Chondrocyte (in vitro differentiated cells): ENCODE data around the gene GREM1. TPM values are rescaled to one million over a fixed set of nuclear protein-coding genes. Genes with fewer than 3 reads are reported as not detected.

Source experiments
- DNase-seq: peaks from one replicate; pipeline ENCODE4 v3.0.0; 2021; ENCODE audit warnings: mixed read lengths, low spot score
- H3K27ac Mint-ChIP-seq: one replicate; pipeline ENCODE4 v1.8.0; 2021; ENCODE audit warnings: mild to moderate bottlenecking, moderate library complexity, mixed read lengths; ENCODE audit not compliant: unreplicated experiment
- H3K27me3 Mint-ChIP-seq: 2 replicates; pipeline ENCODE4 v1.8.0; 2021; ENCODE audit warnings: low read depth, mixed read lengths
- H3K36me3 Mint-ChIP-seq: 2 replicates; pipeline ENCODE4 v1.8.0; 2021; ENCODE audit warnings: low read depth, mixed read lengths
- H3K4me1 Mint-ChIP-seq: 2 replicates; pipeline ENCODE4 v1.8.0; 2021; ENCODE audit warnings: low read depth, mild to moderate bottlenecking, mixed read lengths
- H3K4me3 Mint-ChIP-seq: one replicate; pipeline ENCODE4 v1.8.0; 2021; ENCODE audit warnings: mild to moderate bottlenecking, moderate library complexity, mixed read lengths; ENCODE audit not compliant: unreplicated experiment
- H3K9me3 Mint-ChIP-seq: 2 replicates; pipeline ENCODE4 v1.8.0; 2021; ENCODE audit warnings: low read depth, mixed read lengths
- CTCF ChIP-seq: fragments of 200-600 bp; sonication (generic); IDR thresholded peaks from 2 replicates; pipeline ENCODE4 v1.5.0; 2021; ENCODE audit warnings: antibody characterized with exemption, mild to moderate bottlenecking, moderate library complexity
- total RNA-seq: library from RNA; stranded (reverse); gene quantifications from 3 replicates; pipeline ENCODE4 v1.2.1, GENCODE V29; 2021

Gene GREM1
- total RNA-seq, 1 donor from 2014 or later: 142 TPM

- DNase-seq: no peak
- Mint-ChIP-seq H3K27me3 (no peaks in the 10 kb centered on the region), H3K27ac (no peak overlapping the region), H3K9me3 (no peaks in the 10 kb centered on the region), H3K4me1 (peaks cover 30% of the 10 kb centered on the region), H3K36me3 (no peaks in the 10 kb centered on the region), H3K4me3 (no peak overlapping the region)
- TF ChIP-seq CTCF: no peak
Measured at GRCh38 chr15:32716216-32716914, 1.4 kb upstream of the GREM1 start.

DNA sequence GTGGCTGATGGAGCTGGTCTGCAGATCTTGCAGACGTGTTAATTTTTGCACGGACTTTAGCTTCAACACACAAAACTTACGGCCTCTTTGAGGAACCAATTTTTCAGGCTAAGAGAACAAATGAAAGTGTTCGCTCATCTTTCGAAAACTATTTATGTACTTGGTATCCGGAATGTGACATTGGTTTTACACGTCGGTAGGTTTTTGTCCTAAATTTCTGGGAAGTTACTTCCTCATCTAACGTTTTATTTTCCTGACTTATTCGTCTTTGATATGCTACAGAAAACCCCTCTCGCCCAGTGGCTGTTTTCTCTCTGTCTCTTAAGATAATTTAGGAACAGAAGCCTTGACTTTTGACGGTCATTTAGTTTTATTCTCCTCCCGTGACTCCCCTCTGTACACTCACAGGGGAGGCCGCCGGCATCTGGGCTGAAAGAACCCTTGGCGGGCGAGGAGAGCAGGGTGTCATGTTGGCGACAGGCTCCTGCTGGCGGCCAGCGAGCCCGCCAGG, 834 bp upstream of the GREM1 start:
- Mint-ChIP-seq H3K27ac (peak overlapping the region; percentile 73), H3K4me3 (peak overlapping the region; percentile 82), H3K36me3 (no peaks in the 10 kb centered on the region), H3K4me1 (peaks cover 36% of the 10 kb centered on the region), H3K9me3 (no peaks in the 10 kb centered on the region), H3K27me3 (no peaks in the 10 kb centered on the region)
- no peak for DNase-seq
- TF ChIP-seq CTCF: no peak

DNA sequence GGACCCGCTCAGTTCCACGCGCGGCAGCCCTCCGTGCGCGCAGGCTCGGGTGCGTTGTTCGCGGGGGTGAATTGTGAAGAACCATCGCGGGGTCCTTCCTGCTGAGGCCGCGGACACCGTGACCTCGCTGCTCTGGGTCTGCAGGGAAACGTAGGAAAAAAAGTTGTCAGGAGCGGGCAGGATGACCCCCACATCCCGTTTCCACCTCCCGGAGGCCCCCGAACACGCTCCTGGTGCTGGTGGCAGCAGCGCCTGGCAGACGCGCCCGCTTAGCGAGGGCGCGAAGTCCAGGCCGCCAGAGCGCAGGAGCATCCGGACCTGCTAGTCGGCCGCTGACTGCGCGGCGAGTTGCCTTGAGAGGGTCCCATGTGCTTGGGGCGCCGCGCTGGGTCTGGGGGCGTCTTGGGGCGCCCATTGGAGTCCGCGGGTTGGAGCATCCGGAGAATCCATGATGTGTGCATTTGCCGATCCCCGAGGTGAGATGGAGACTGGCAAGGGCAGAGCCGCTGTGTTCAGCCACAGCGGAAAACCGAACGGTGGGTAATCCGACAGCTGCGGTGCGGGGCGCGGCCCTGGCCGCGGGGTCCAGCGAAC, 520 bp downstream of the GREM1 start:
- Mint-ChIP-seq H3K9me3 (no peaks in the 10 kb centered on the region), H3K27ac (peak overlapping the region; percentile 82), H3K4me1 (peaks cover 48% of the 10 kb centered on the region), H3K4me3 (peak overlapping the region; percentile 86), H3K36me3 (peaks cover 2% of the 10 kb centered on the region), H3K27me3 (no peaks in the 10 kb centered on the region)
- no peak for TF ChIP-seq CTCF
- DNase-seq: no peak

DNA sequence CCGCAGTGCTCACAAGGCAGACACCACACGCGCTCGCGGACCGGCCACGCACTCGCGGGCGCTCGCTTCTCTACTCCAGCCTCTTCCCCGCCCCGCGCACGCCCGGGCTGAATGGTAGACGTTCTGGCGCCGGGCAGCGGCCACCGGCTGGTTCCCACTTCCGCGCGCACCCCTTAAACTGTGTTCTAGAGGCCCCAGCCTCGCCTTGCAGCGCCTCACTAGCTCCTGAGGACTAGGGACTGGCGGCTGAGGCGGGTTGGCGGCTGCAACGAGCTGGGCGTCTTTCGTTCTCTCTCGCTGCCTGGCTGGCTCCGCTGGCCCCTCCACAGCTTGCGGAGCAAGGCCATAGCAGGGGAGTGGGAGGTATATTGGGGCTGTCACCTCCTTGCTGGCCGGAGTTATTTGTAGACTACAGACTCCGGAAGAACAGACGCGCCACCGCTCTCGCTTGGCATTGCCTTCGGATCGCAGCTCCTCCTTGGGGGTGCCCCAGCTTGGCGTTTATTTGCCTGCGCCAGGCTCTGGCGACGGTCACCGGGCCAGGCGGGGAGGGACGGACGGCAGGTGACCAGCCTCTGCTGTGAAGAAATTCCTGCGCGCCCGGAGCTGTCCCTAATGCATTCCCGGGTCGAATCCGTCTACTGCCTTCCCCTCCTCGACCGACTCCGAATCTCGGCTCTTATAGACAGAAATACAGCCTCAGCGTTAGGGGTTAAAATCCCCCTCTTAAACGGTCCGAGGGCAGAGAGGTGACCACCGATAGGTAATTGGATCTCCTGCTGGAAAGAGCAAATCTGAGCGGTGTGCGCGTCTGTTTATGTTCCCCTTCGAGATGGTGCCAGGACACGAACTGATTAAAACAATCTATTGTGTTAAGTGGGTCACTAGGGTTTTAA, 1.3 kb downstream of the GREM1 start:
- Mint-ChIP-seq H3K9me3 (no peaks in the 10 kb centered on the region), H3K27ac (peak overlapping the region; percentile 82), H3K36me3 (peaks cover 2% of the 10 kb centered on the region), H3K4me3 (peak overlapping the region; percentile 86), H3K4me1 (peaks cover 53% of the 10 kb centered on the region), H3K27me3 (no peaks in the 10 kb centered on the region)
- TF ChIP-seq CTCF: peak; percentile 12
- DNase-seq: peak; percentile 85

GRCh38 chr15:32721596-32721995, 3.8 kb downstream of the GREM1 start:
- Mint-ChIP-seq H3K4me3 (no peak overlapping the region), H3K27ac (peak overlapping the region; percentile 72), H3K27me3 (no peaks in the 10 kb centered on the region), H3K36me3 (peaks cover 15% of the 10 kb centered on the region), H3K4me1 (peaks cover 53% of the 10 kb centered on the region), H3K9me3 (peaks cover 10% of the 10 kb centered on the region)
- DNase-seq: no peak
- TF ChIP-seq CTCF: no peak
